ENCODE data around the gene ZNF536.
"Not testable (repeated sequence)": the region's sequence is repeated elsewhere in the genome, so short reads cannot be mapped to it uniquely, and the experiment has no call there.

Gene ZNF536

DNA sequence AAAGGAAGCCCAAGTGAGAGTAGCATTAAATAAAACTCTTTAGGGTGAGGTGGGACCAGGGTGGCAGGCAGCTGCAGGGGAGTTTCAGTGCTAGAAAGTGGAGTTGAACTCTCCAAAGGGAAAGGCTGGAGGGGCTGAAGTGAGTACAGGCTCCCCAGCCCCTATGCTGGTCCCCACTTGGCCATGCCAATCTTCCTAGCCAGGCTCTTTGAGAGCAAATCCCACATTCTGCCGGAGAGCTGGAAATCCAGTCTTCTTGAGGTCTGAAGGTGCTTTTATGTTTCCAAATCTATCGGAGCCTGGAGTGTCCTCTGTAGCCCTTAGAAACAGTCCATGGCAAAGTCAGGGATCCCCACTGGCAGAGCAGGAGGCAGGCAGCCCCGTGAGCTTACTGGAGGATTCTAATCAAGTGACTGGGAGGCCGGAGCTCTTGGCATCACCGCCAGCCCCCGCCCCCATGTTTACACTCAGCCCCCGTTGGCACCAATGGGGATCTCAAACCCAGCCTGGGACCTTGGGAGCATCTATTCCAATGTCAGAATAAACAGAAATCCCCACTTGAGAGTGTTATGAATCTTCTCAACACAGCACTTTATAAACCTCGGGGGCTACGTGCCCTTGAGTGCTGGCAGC, 18.3 kb downstream of the ZNF536 start:
- DNase-seq: no peak

GRCh38 chr19:30391052-30391451, 18.9 kb downstream of the ZNF536 start:
- no peak for DNase-seq

GRCh38 chr19:30391554-30392551, 19.7 kb downstream of the ZNF536 start:
- no peak for DNase-seq

- no peak for DNase-seq
Observed at GRCh38 chr19:30393046-30393445, 20.9 kb downstream of the ZNF536 start.

GRCh38 chr19:30393729-30394480, 21.7 kb downstream of the ZNF536 start:
- DNase-seq: no peak

DNA sequence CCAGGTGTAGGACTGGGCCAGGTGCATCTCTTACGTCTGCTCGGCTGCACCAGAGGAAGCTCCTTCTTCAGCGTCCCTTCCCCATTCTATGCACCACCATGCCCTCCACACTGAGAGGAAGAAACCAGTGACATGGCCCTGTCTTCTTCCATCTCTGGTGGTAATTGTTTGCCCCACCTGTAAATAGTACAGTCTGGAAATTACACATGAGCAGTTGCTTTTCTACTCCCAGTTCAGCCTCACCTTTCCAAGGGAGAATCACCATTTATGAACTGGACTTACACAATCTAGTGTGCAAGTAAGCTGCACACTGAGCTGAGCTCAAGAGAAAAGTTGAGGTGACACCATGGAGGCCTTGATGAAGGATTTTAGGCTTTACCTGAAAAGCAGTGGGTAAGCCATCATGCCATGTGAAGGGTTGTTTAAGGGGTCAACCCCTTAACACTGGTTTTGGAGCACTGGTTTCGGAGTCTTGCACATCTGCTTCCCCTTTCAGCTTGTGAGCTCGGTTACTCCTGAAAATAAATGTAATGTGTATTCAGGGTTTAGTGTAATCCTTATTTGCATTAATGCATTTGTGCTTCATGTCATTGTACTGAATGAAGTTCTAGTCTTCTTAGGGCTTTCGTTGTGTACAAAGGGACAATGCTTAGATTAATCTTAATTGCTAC, 22.4 kb downstream of the ZNF536 start:
- no peak for DNase-seq

GRCh38 chr19:30395283-30395682, 23.1 kb downstream of the ZNF536 start:
- no peak for DNase-seq

- DNase-seq: not testable (repeated sequence)
Observed at GRCh38 chr19:30398539-30398938, 26.4 kb downstream of the ZNF536 start.

DNA sequence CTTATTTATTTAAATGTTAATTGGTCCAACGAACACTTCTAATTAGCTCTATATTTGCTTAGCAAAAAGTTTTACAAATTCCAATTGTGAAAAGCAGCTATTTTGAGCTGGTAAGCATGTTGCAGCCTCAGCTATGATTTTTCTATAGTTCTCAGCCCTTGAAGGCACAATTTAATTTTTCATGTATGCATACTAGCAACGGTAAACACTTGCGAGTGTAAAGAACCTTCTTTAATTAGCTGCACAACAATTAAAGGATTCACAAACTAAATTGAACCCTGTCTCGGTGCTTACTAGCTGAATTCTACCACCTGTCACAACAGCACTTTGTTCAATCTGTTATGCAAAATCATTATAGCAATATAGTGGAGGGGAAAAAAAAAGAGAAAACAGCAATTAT, 29.8 kb downstream of the ZNF536 start:
- DNase-seq: no peak

- no peak for DNase-seq
Observed at GRCh38 chr19:30402436-30403202, 30.4 kb downstream of the ZNF536 start.

DNA sequence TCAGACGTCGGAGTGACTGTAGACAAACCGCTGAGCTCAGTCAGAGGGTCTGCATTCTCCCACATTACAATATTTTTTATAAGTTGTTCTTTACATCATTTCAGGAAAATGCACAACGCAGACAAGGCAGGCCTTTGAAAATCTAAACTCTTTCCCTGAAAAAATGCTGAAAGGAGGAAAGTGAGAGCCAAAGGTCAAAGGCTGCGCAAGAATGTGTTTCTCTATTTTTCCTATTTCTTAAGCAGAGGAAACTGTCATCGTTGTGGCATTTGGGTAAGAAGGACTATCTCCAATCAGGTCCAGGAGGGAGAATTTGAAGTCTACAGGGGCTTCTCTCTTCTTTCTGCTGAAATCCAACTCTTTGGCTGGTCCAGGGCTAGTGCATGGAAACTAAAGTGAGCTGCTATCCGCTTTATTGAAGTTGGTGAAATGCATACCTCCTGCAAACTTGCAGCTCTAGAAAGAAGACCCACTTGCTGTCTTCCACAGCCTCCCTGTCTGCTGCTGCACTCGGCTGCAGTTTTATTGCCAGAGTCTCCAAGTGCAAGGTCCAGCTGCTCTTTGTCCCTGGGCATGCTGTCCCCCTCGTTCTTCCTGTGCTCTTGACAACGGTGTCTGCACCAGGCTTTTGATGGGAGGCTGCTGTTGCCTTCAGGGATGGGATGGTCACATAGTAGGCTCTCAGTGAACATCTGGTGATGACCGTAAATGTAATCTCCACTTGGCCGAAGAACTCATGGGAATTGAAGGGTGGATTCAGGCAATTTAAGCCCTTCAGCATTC, 31.2 kb downstream of the ZNF536 start:
- no peak for DNase-seq

GRCh38 chr19:30406220-30407067, 34.3 kb downstream of the ZNF536 start:
- no peak for DNase-seq

GRCh38 chr19:30407068-30407709, 35.0 kb downstream of the ZNF536 start:
- DNase-seq: no peak

GRCh38 chr19:30408734-30409301, 36.6 kb downstream of the ZNF536 start:
- no peak for DNase-seq

- no peak for DNase-seq
Observed at GRCh38 chr19:30411714-30412113, 39.5 kb downstream of the ZNF536 start.

GRCh38 chr19:30416375-30416774, 44.2 kb downstream of the ZNF536 start:
- DNase-seq: no peak

- not testable (repeated sequence) for DNase-seq
Observed at GRCh38 chr19:30417166-30417565, 45.0 kb downstream of the ZNF536 start.

GRCh38 chr19:30419568-30420180, 47.5 kb downstream of the ZNF536 start:
- no peak for DNase-seq

- DNase-seq: no peak
Observed at GRCh38 chr19:30420316-30420715, 48.1 kb downstream of the ZNF536 start.
